ENCODE results near the gene PDE3A.
"Not testable (repeated sequence)": the region's sequence is repeated elsewhere in the genome, so short reads cannot be mapped to it uniquely, and the experiment has no call there.

PDE3A gene

GRCh38 chr12:20599757-20600156 is 231.4 kb downstream of the PDE3A start:
- DNase-seq (ENCODE audit: low read depth) = peak; percentile 34
- no peak overlapping the region for H3K4me3 ChIP-seq (ENCODE audit: control insufficient read depth, low read depth, low read length)
- TF ChIP-seq CTCF (IDR thresholded peaks at IDR 0.05; ENCODE audit: control insufficient read depth, insufficient read depth, low read depth, low read length, missing control alignments) = no peak

- DNase-seq (ENCODE audit: low read depth) = no peak
- peak; percentile 40 for TF ChIP-seq CTCF (IDR thresholded peaks at IDR 0.05; ENCODE audit: control insufficient read depth, insufficient read depth, low read depth, low read length, missing control alignments)
- H3K4me3 ChIP-seq (ENCODE audit: control insufficient read depth, low read depth, low read length) = no peak overlapping the region
Measured at GRCh38 chr12:20601668-20602280, 233.4 kb downstream of the PDE3A start.

- TF ChIP-seq CTCF (IDR thresholded peaks at IDR 0.05; ENCODE audit: control insufficient read depth, insufficient read depth, low read depth, low read length, missing control alignments) = no peak
- DNase-seq (ENCODE audit: low read depth) = peak; percentile 66
- H3K4me3 ChIP-seq (ENCODE audit: control insufficient read depth, low read depth, low read length) = no peak overlapping the region
Measured at GRCh38 chr12:20602641-20603391, 234.5 kb downstream of the PDE3A start.

- H3K4me3 ChIP-seq (ENCODE audit: control insufficient read depth, low read depth, low read length) = no peak overlapping the region
- no peak for DNase-seq (ENCODE audit: low read depth)
- no peak for TF ChIP-seq CTCF (IDR thresholded peaks at IDR 0.05; ENCODE audit: control insufficient read depth, insufficient read depth, low read depth, low read length, missing control alignments)
Measured at GRCh38 chr12:20604408-20605067, 236.2 kb downstream of the PDE3A start.

- not testable (repeated sequence) for H3K4me3 ChIP-seq (ENCODE audit: control insufficient read depth, low read depth, low read length); DNase-seq (ENCODE audit: low read depth)
Measured at GRCh38 chr12:20615020-20615419, 246.7 kb downstream of the PDE3A start.

GRCh38 chr12:20616093-20616492 is 247.8 kb downstream of the PDE3A start:
- no peak for DNase-seq (ENCODE audit: low read depth)
- TF ChIP-seq CTCF (IDR thresholded peaks at IDR 0.05; ENCODE audit: control insufficient read depth, insufficient read depth, low read depth, low read length, missing control alignments) = no peak
- H3K4me3 ChIP-seq (ENCODE audit: control insufficient read depth, low read depth, low read length) = no peak overlapping the region

- no peak overlapping the region for H3K4me3 ChIP-seq (ENCODE audit: control insufficient read depth, low read depth, low read length)
- DNase-seq (ENCODE audit: low read depth) = no peak
- no peak for TF ChIP-seq CTCF (IDR thresholded peaks at IDR 0.05; ENCODE audit: control insufficient read depth, insufficient read depth, low read depth, low read length, missing control alignments)
Measured at GRCh38 chr12:20620261-20620660, 251.9 kb downstream of the PDE3A start.
